ENCODE results near the gene MPV17L. TPM values are rescaled to one million over a fixed set of nuclear protein-coding genes. Genes with fewer than 3 reads are reported as not detected.
"Not testable (repeated sequence)": the region's sequence is repeated elsewhere in the genome, so short reads cannot be mapped to it uniquely, and the experiment has no call there.

The MPV17L gene
- total and polyA plus RNA-seq, 3 experiments from 2014 or later = 0.17 to 0.71 (median 0.18) TPM

GRCh38 chr16:15401972-15402371 is 6.4 kb downstream of the MPV17L start:
- H3K27ac Mint-ChIP-seq = no peak overlapping the region
- H3K27me3 ChIP-seq (ENCODE audit: insufficient read depth, low read length, poor library complexity, severe bottlenecking) = no peaks in the 10 kb centered on the region
- H3K4me1 Mint-ChIP-seq = no peaks in the 10 kb centered on the region
- no peaks in the 10 kb centered on the region for H3K36me3 ChIP-seq (ENCODE audit: insufficient read depth, low read length)
- CTCF ChIA-PET = no interaction called here
- H3K9me3 ChIP-seq (ENCODE audit: low read length) = no peaks in the 10 kb centered on the region
- no peak for DNase-seq
- no peaks in the 10 kb centered on the region for H3K36me3 Mint-ChIP-seq
- POLR2A ChIA-PET = no interaction called here
- H3K9me3 Mint-ChIP-seq = no peaks in the 10 kb centered on the region
- H3K4me3 Mint-ChIP-seq = no peak overlapping the region
- peaks cover 7 to 18% of the 10 kb centered on the region in 2 donors for H3K27me3 Mint-ChIP-seq
- H3K27ac ChIP-seq (ENCODE audit: low read depth, low read length) = no peak overlapping the region
- H3K4me1 ChIP-seq (ENCODE audit: insufficient read depth, low read length) = no peaks in the 10 kb centered on the region
- no peak overlapping the region for H3K4me3 ChIP-seq (ENCODE audit: low read length)

- Mint-ChIP-seq H3K27ac (no peak overlapping the region), H3K4me3 (no peak overlapping the region), H3K36me3 (no peaks in the 10 kb centered on the region), H3K4me1 (no peaks in the 10 kb centered on the region), H3K27me3 (peaks cover 3 to 11% of the 10 kb centered on the region in 2 donors), H3K9me3 (no peaks in the 10 kb centered on the region)
- Histone ChIP-seq H3K4me3 (ENCODE audit: low read length) (no peak overlapping the region), H3K4me1 (ENCODE audit: insufficient read depth, low read length) (no peaks in the 10 kb centered on the region), H3K36me3 (ENCODE audit: insufficient read depth, low read length) (no peaks in the 10 kb centered on the region), H3K27me3 (ENCODE audit: insufficient read depth, low read length, poor library complexity, severe bottlenecking) (no peaks in the 10 kb centered on the region), H3K27ac (ENCODE audit: low read depth, low read length) (no peak overlapping the region), H3K9me3 (ENCODE audit: low read length) (no peaks in the 10 kb centered on the region)
- CTCF ChIA-PET = interaction anchor here (0.9 kb wide), 1 partner anchor 24 kb away, joined by 3 read pairs; no protein-coding TSS in a partner anchor
- POLR2A ChIA-PET = no interaction called here
- DNase-seq = no peak
Measured at GRCh38 chr16:15403392-15403995, 7.9 kb downstream of the MPV17L start.

- POLR2A ChIA-PET; H3K9me3 Mint-ChIP-seq; H3K4me3 ChIP-seq (ENCODE audit: low read length): not testable (repeated sequence)
Measured at GRCh38 chr16:15404091-15404490, 8.5 kb downstream of the MPV17L start.

GRCh38 chr16:15404792-15405191 is 9.2 kb downstream of the MPV17L start:
- Histone ChIP-seq H3K36me3 (ENCODE audit: insufficient read depth, low read length) (no peaks in the 10 kb centered on the region), H3K9me3 (ENCODE audit: low read length) (no peaks in the 10 kb centered on the region), H3K27ac (ENCODE audit: low read depth, low read length) (no peak overlapping the region), H3K27me3 (ENCODE audit: insufficient read depth, low read length, poor library complexity, severe bottlenecking) (no peaks in the 10 kb centered on the region), H3K4me1 (ENCODE audit: insufficient read depth, low read length) (no peaks in the 10 kb centered on the region), H3K4me3 (ENCODE audit: low read length) (no peak overlapping the region)
- Mint-ChIP-seq H3K4me3 (no peak overlapping the region), H3K27me3 (peaks cover 0 to 10% of the 10 kb centered on the region in 2 donors), H3K27ac (no peak overlapping the region), H3K4me1 (no peaks in the 10 kb centered on the region), H3K9me3 (no peaks in the 10 kb centered on the region), H3K36me3 (no peaks in the 10 kb centered on the region)
- no peak for DNase-seq
- ChIA-PET POLR2A (no interaction called here), CTCF (no interaction called here)

More at GRCh38 chr16:15404091-15404490, 8.5 kb downstream of the MPV17L start:
- not testable (repeated sequence) for H3K9me3 ChIP-seq (ENCODE audit: low read length); H3K27me3 ChIP-seq (ENCODE audit: insufficient read depth, low read length, poor library complexity, severe bottlenecking); H3K27ac ChIP-seq (ENCODE audit: low read depth, low read length); DNase-seq; H3K36me3 Mint-ChIP-seq; H3K4me1 ChIP-seq (ENCODE audit: insufficient read depth, low read length); H3K36me3 ChIP-seq (ENCODE audit: insufficient read depth, low read length); H3K27me3 Mint-ChIP-seq; H3K4me3 Mint-ChIP-seq; H3K4me1 Mint-ChIP-seq
- H3K27ac Mint-ChIP-seq = peak overlapping the region in 1 of 8 donors; percentile 91
- CTCF ChIA-PET = interaction anchor here (0.9 kb wide), 1 partner anchor 24 kb away, joined by 3 read pairs; no protein-coding TSS in a partner anchor

- H3K36me3 ChIP-seq (ENCODE audit: insufficient read depth, low read length); H3K9me3 Mint-ChIP-seq; H3K27me3 ChIP-seq (ENCODE audit: insufficient read depth, low read length, poor library complexity, severe bottlenecking); POLR2A ChIA-PET; H3K4me3 ChIP-seq (ENCODE audit: low read length); H3K27ac ChIP-seq (ENCODE audit: low read depth, low read length); CTCF ChIA-PET; H3K27me3 Mint-ChIP-seq; H3K36me3 Mint-ChIP-seq; H3K4me1 Mint-ChIP-seq; DNase-seq; H3K4me3 Mint-ChIP-seq; H3K9me3 ChIP-seq (ENCODE audit: low read length); H3K4me1 ChIP-seq (ENCODE audit: insufficient read depth, low read length): not testable (repeated sequence)
- peak overlapping the region in 1 of 8 donors; percentile 25 for H3K27ac Mint-ChIP-seq
Measured at GRCh38 chr16:15407756-15408155, 12.2 kb downstream of the MPV17L start.

- H3K27ac Mint-ChIP-seq; DNase-seq; H3K36me3 Mint-ChIP-seq; H3K9me3 ChIP-seq (ENCODE audit: low read length); H3K4me3 ChIP-seq (ENCODE audit: low read length); POLR2A ChIA-PET; CTCF ChIA-PET; H3K4me1 ChIP-seq (ENCODE audit: insufficient read depth, low read length); H3K4me3 Mint-ChIP-seq; H3K36me3 ChIP-seq (ENCODE audit: insufficient read depth, low read length); H3K27me3 Mint-ChIP-seq; H3K27me3 ChIP-seq (ENCODE audit: insufficient read depth, low read length, poor library complexity, severe bottlenecking); H3K9me3 Mint-ChIP-seq; H3K27ac ChIP-seq (ENCODE audit: low read depth, low read length); H3K4me1 Mint-ChIP-seq: not testable (repeated sequence)
Measured at GRCh38 chr16:15409476-15409875, 13.9 kb downstream of the MPV17L start.

GRCh38 chr16:15415511-15415985 is 20.0 kb downstream of the MPV17L start:
- no peaks in the 10 kb centered on the region for H3K27me3 ChIP-seq (ENCODE audit: insufficient read depth, low read length, poor library complexity, severe bottlenecking)
- Mint-ChIP-seq H3K27ac (no peak overlapping the region), H3K9me3 (no peaks in the 10 kb centered on the region), H3K36me3 (no peaks in the 10 kb centered on the region), H3K4me1 (no peaks in the 10 kb centered on the region), H3K27me3 (peaks cover 8 to 11% of the 10 kb centered on the region in 2 donors), H3K4me3 (no peak overlapping the region)
- no peaks in the 10 kb centered on the region for H3K4me1 ChIP-seq (ENCODE audit: insufficient read depth, low read length)
- ChIA-PET POLR2A (no interaction called here), CTCF (no interaction called here)
- DNase-seq = no peak
- H3K27ac ChIP-seq (ENCODE audit: low read depth, low read length) = no peak overlapping the region
- H3K9me3 ChIP-seq (ENCODE audit: low read length) = no peaks in the 10 kb centered on the region
- H3K4me3 ChIP-seq (ENCODE audit: low read length) = no peak overlapping the region
- no peaks in the 10 kb centered on the region for H3K36me3 ChIP-seq (ENCODE audit: insufficient read depth, low read length)

GRCh38 chr16:15417197-15417596 is 21.6 kb downstream of the MPV17L start:
- no peaks in the 10 kb centered on the region for H3K9me3 Mint-ChIP-seq
- no peak overlapping the region for H3K4me3 ChIP-seq (ENCODE audit: low read length)
- no peak overlapping the region for H3K27ac ChIP-seq (ENCODE audit: low read depth, low read length)
- H3K36me3 Mint-ChIP-seq = no peaks in the 10 kb centered on the region
- no peaks in the 10 kb centered on the region for H3K4me1 Mint-ChIP-seq
- no peaks in the 10 kb centered on the region for H3K27me3 ChIP-seq (ENCODE audit: insufficient read depth, low read length, poor library complexity, severe bottlenecking)
- no peak overlapping the region for H3K4me3 Mint-ChIP-seq
- DNase-seq = no peak
- no peaks in the 10 kb centered on the region for H3K36me3 ChIP-seq (ENCODE audit: insufficient read depth, low read length)
- ChIA-PET POLR2A (no interaction called here), CTCF (no interaction called here)
- H3K27ac Mint-ChIP-seq = no peak overlapping the region
- H3K27me3 Mint-ChIP-seq = peaks cover 8 to 11% of the 10 kb centered on the region in 2 donors
- no peaks in the 10 kb centered on the region for H3K4me1 ChIP-seq (ENCODE audit: insufficient read depth, low read length)
- no peaks in the 10 kb centered on the region for H3K9me3 ChIP-seq (ENCODE audit: low read length)
